HepG2 (cell line): ENCODE data around the gene JPT1. TPM values are rescaled to one million over a fixed set of nuclear protein-coding genes. Genes with fewer than 3 reads are reported as not detected.
A peak's percentile ranks its signal among the peaks of the same experiment; 100 is the strongest.

Source experiments
- ASH2L ChIP-seq: fragments of 300-600, 200-600 bp; sonication (generic); IDR thresholded peaks from 2 replicates; pipeline ENCODE4 v1.7.0; 2017; ENCODE audit warnings: low read depth, mild to moderate bottlenecking, moderate library complexity, mixed read lengths, low read length; ENCODE audit not compliant: insufficient read length
- CHD4 ChIP-seq: fragments of 200-600 bp; sonication (generic); IDR thresholded peaks from 2 replicates; pipeline ENCODE4 v1.7.0; 2017; ENCODE audit warnings: mild to moderate bottlenecking, low read length, borderline replicate concordance
- HIC2 ChIP-seq: sonication (generic); formaldehyde crosslinking; IDR thresholded peaks from 2 replicates; pipeline ENCODE4 v1.9.0; 2022; ENCODE audit warnings: low read depth, missing genetic modification reagents
- KDM5B ChIP-seq: sonication (generic); formaldehyde crosslinking; IDR thresholded peaks from 2 replicates; pipeline ENCODE4 v1.4.0; 2020; ENCODE audit warnings: missing genetic modification reagents, mild to moderate bottlenecking, borderline replicate concordance
- KLF6 ChIP-seq: IDR thresholded peaks from 2 replicates; pipeline ENCODE4 v1.8.0; 2016; ENCODE audit warnings: missing biosample characterization, missing genetic modification reagents
- UBTF ChIP-seq: sonication (generic); formaldehyde crosslinking; IDR thresholded peaks from 2 replicates; pipeline ENCODE4 v1.4.0; 2020; ENCODE audit warnings: mild to moderate bottlenecking, missing genetic modification reagents
- ZBTB8A ChIP-seq: sonication (generic); formaldehyde crosslinking; IDR thresholded peaks from 2 replicates; pipeline ENCODE4 v1.4.0; 2020; ENCODE audit warnings: mild to moderate bottlenecking, low read depth, missing genetic modification reagents, borderline replicate concordance
- ZNF24 ChIP-seq: fragments of 450-650 bp; IDR thresholded peaks from 2 replicates; pipeline ENCODE4 v1.6.1; 2017; ENCODE audit warnings: antibody characterized with exemption, mild to moderate bottlenecking
- ZNF264 ChIP-seq: sonication (generic); formaldehyde crosslinking; IDR thresholded peaks from 2 replicates; pipeline ENCODE4 v1.4.0; 2020; ENCODE audit warnings: missing genetic modification reagents
- ZNF451 ChIP-seq: sonication (generic); formaldehyde crosslinking; IDR thresholded peaks from 2 replicates; pipeline ENCODE4 v1.5.0; 2020; ENCODE audit warnings: mild to moderate bottlenecking, missing genetic modification reagents
- ZNF670 ChIP-seq: sonication (generic); formaldehyde crosslinking; IDR thresholded peaks from 2 replicates; pipeline ENCODE4 v1.8.0; 2022; ENCODE audit warnings: mild to moderate bottlenecking, missing genetic modification reagents, borderline replicate concordance
- ZNF772 ChIP-seq: sonication (generic); formaldehyde crosslinking; IDR thresholded peaks from 2 replicates; pipeline ENCODE4 v1.5.0; 2020; ENCODE audit warnings: mild to moderate bottlenecking, missing genetic modification reagents
- polyA plus RNA-seq, 8 experiments: library from polyadenylated mRNA; depleted of rRNA in 3 of 8; stranded (reverse) in 7 of 8; unstranded in 1 of 8; fragments of >200 nt; fragmentation: Illumina TruSeq in 4 of 8; extraction: Trizol in 4 of 8; gene quantifications; 2 replicates each; pipeline versions ENCODE4 v1.2.1 to v1.2.3, GENCODE V29; 2011 to 2016; ENCODE audit warnings: low read depth in 4 of 8, missing spikeins in 1 of 8, mixed read lengths in 1 of 8; ENCODE audit not compliant: insufficient read depth in 1 of 8
- total RNA-seq, 5 experiments: library from RNA; depleted of rRNA; stranded (reverse); fragments of >200 nt; fragmentation: Illumina TruSeq; extraction: Trizol; gene quantifications; 2 replicates each; pipeline ENCODE4 v1.2.3, GENCODE V29; 2016; ENCODE audit warnings: low read depth in 1 of 5
- TF ChIP-seq, protein P1 (sequence below), 2 experiments: sonication (generic) in 1 of 2; formaldehyde crosslinking in 1 of 2; IDR thresholded peaks; 2 replicates each; pipeline versions ENCODE4 v1.4.0 to v1.6.1; 2018 to 2020; ENCODE audit warnings: missing genetic modification reagents in 2 of 2, borderline replicate concordance in 1 of 2, low read depth in 1 of 2, mild to moderate bottlenecking in 1 of 2, missing biosample characterization in 1 of 2
- TF ChIP-seq, protein P2 (sequence below): sonication (generic); formaldehyde crosslinking; IDR thresholded peaks from 2 replicates; pipeline ENCODE4 v1.4.0; 2020; ENCODE audit warnings: missing genetic modification reagents, borderline replicate concordance

The JPT1 gene
- total and polyA plus RNA-seq, 2 of the 13 experiments (the other 11 are each of a cell fraction or from before 2014, with no cell fraction given) = 43.3 to 256 TPM

- TF ChIP-seq, protein P1, sequence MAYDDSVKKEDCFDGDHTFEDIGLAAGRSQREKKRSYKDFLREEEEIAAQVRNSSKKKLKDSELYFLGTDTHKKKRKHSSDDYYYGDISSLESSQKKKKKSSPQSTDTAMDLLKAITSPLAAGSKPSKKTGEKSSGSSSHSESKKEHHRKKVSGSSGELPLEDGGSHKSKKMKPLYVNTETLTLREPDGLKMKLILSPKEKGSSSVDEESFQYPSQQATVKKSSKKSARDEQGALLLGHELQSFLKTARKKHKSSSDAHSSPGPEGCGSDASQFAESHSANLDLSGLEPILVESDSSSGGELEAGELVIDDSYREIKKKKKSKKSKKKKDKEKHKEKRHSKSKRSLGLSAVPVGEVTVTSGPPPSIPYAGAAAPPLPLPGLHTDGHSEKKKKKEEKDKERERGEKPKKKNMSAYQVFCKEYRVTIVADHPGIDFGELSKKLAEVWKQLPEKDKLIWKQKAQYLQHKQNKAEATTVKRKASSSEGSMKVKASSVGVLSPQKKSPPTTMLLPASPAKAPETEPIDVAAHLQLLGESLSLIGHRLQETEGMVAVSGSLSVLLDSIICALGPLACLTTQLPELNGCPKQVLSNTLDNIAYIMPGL (CRISPR knock-in tag; IDR thresholded peaks at IDR 0.05; ENCODE audit: borderline replicate concordance in 1 of 2, low read depth in 1 of 2) = peak; percentile 63 to 66; a peak in 3 of 4 replicates
- peak; percentile 43 for TF ChIP-seq ASH2L
- TF ChIP-seq HIC2 = no peak
- TF ChIP-seq KLF6 (CRISPR knock-in tag) = peak; percentile 32; the same call in 1 of the 2 replicates
- TF ChIP-seq ZNF24 = no peak
- peak; percentile 59; the same call in 1 of the 2 replicates for TF ChIP-seq ZNF451
- TF ChIP-seq ZNF772 (CRISPR knock-in tag) = peak; percentile 80
- TF ChIP-seq ZNF264 (CRISPR knock-in tag) = peak; percentile 45; the same call in 1 of the 2 replicates
- no peak; the same call in 1 of the 2 replicates for TF ChIP-seq ZNF670
- peak; percentile 28; the same call in 1 of the 2 replicates for TF ChIP-seq UBTF
- TF ChIP-seq CHD4 = no peak
- TF ChIP-seq ZBTB8A (CRISPR knock-in tag) = no peak
- TF ChIP-seq, protein P2, sequence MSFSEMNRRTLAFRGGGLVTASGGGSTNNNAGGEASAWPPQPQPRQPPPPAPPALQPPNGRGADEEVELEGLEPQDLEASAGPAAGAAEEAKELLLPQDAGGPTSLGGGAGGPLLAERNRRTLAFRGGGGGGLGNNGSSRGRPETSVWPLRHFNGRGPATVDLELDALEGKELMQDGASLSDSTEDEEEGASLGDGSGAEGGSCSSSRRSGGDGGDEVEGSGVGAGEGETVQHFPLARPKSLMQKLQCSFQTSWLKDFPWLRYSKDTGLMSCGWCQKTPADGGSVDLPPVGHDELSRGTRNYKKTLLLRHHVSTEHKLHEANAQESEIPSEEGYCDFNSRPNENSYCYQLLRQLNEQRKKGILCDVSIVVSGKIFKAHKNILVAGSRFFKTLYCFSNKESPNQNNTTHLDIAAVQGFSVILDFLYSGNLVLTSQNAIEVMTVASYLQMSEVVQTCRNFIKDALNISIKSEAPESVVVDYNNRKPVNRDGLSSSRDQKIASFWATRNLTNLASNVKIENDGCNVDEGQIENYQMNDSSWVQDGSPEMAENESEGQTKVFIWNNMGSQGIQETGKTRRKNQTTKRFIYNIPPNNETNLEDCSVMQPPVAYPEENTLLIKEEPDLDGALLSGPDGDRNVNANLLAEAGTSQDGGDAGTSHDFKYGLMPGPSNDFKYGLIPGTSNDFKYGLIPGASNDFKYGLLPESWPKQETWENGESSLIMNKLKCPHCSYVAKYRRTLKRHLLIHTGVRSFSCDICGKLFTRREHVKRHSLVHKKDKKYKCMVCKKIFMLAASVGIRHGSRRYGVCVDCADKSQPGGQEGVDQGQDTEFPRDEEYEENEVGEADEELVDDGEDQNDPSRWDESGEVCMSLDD (CRISPR knock-in tag) = peak; percentile 72; the same call in 1 of the 2 replicates
- peak; percentile 68 for TF ChIP-seq KDM5B (CRISPR knock-in tag)
Measured at GRCh38 chr17:75109407-75110233, 44.7 kb downstream of the JPT1 start, which contains the start of gene ARMC7 (continued).
